Loucy (cell line): ENCODE measurements around the gene SATB2.

Experiments used
- H2AFZ ChIP-seq: fragments of 200-600 bp; sonication (generic); 2 replicates; pipeline ENCODE4 v1.6.0; 2016; ENCODE audit warnings: antibody characterized with exemption, mild to moderate bottlenecking, low read length, moderate library complexity
- H3F3A ChIP-seq: fragments of 200-600 bp; 2 replicates; pipeline ENCODE4 v1.6.0; 2016; ENCODE audit warnings: antibody characterized with exemption, low read depth, mild to moderate bottlenecking
- H3K27me3 ChIP-seq: fragments of 200-600 bp; sonication (generic); 2 replicates; pipeline ENCODE4 v1.6.1; 2014; ENCODE audit warnings: low read length, mild to moderate bottlenecking; ENCODE audit not compliant: insufficient read depth, poor library complexity, severe bottlenecking
- H3K36me3 ChIP-seq: fragments of 200-600 bp; sonication (generic); 2 replicates; pipeline ENCODE4 v1.6.1; 2016; ENCODE audit warnings: low read length; ENCODE audit not compliant: insufficient read depth
- H3K4me1 ChIP-seq: fragments of 200-600 bp; sonication (generic); 2 replicates; pipeline ENCODE4 v1.5.1; 2014; ENCODE audit warnings: low read length, mild to moderate bottlenecking; ENCODE audit not compliant: insufficient read depth, poor library complexity, severe bottlenecking
- H3K4me2 ChIP-seq: fragments of 200-600 bp; sonication (generic); 2 replicates; pipeline ENCODE4 v1.6.0; 2014; ENCODE audit warnings: antibody characterized with exemption, low read length, low read depth, mild to moderate bottlenecking; ENCODE audit not compliant: poor library complexity, severe bottlenecking
- H3K4me3 ChIP-seq: fragments of 200-600 bp; sonication (generic); 2 replicates; pipeline ENCODE4 v1.5.1; 2014; ENCODE audit warnings: low read length, mild to moderate bottlenecking, mixed read lengths; ENCODE audit not compliant: poor library complexity, severe bottlenecking
- H3K79me2 ChIP-seq: fragments of 200-600 bp; sonication (generic); 2 replicates; pipeline ENCODE4 v1.6.1; 2014; ENCODE audit warnings: low read length; ENCODE audit not compliant: insufficient read depth
- H3K9ac ChIP-seq: fragments of 200-600 bp; sonication (generic); 2 replicates; pipeline ENCODE4 v1.6.0; 2014; ENCODE audit warnings: mild to moderate bottlenecking, low read depth, low read length, moderate library complexity; ENCODE audit not compliant: poor library complexity, severe bottlenecking
- H3K9me2 ChIP-seq: fragments of 200-600 bp; sonication (generic); replicated peaks from 2 replicates; pipeline ENCODE4 v1.6.1; 2016; ENCODE audit warnings: low read depth, low read length, mixed read lengths
- H3K9me3 ChIP-seq: fragments of 200-600 bp; sonication (generic); 2 replicates; pipeline ENCODE4 v1.6.1; 2014; ENCODE audit warnings: mild to moderate bottlenecking, antibody characterized with exemption, low read length, low read depth; ENCODE audit not compliant: insufficient read depth
- H4K20me1 ChIP-seq: fragments of 200-600 bp; sonication (generic); 2 replicates; pipeline ENCODE4 v1.6.0; 2014; ENCODE audit warnings: antibody characterized with exemption, low read length, mild to moderate bottlenecking; ENCODE audit not compliant: insufficient read depth, poor library complexity, severe bottlenecking
- EZH2phosphoT487 ChIP-seq: fragments of 200-600 bp; IDR thresholded peaks from 2 replicates; pipeline ENCODE4 v1.6.1; 2018; ENCODE audit warnings: antibody characterized with exemption, mild to moderate bottlenecking, moderate library complexity, borderline replicate concordance
- TF ChIP-seq, protein P1 (sequence below): fragments of 200-600 bp; sonication (generic); conservative IDR thresholded peaks from 2 replicates; pipeline ENCODE4 v1.5.1; 2014; ENCODE audit warnings: mild to moderate bottlenecking, antibody characterized with exemption, low read length

SATB2 gene

DNA sequence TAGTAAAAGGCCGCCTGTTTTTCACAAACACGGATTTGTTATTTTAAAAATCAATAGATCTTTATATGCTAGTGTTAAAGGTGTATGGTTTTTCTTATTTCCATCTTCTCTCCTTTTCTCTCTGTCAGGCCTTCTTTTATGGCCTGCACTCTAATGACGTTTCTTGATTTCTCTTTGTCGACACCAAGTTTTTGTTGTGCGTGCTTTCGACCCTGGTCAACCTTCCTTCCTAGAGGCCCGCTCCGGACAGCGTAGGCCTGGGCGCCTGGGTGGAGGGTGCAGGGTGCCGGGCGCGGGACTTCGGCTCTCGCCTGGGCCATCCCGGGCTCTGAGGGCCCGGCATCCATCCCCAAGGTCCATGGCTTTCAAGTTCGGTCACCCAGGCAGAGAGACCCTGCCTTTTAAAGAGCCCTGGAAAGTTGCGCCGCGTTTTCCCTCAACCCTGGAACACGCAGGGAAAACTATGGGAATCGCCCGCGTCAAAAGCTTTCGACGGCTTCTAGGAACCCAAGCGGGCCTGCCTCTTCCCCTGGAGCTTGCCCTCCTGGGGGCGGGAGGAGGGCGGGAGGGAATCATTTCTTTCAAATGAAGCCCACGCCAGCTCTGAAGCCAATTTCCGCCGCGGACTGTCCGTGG, 4.1 kb upstream of the SATB2 start:
- no peaks in the 10 kb centered on the region for H3K27me3 ChIP-seq
- no peaks in the 10 kb centered on the region for H3K79me2 ChIP-seq
- H3K9me2 ChIP-seq: no peaks in the 10 kb centered on the region
- H3K36me3 ChIP-seq: no peaks in the 10 kb centered on the region
- H4K20me1 ChIP-seq: no peaks in the 10 kb centered on the region
- H3K9me3 ChIP-seq: no peaks in the 10 kb centered on the region
- H3K4me3 ChIP-seq: no peak overlapping the region
- no peak for TF ChIP-seq EZH2phosphoT487
- TF ChIP-seq, protein P1, sequence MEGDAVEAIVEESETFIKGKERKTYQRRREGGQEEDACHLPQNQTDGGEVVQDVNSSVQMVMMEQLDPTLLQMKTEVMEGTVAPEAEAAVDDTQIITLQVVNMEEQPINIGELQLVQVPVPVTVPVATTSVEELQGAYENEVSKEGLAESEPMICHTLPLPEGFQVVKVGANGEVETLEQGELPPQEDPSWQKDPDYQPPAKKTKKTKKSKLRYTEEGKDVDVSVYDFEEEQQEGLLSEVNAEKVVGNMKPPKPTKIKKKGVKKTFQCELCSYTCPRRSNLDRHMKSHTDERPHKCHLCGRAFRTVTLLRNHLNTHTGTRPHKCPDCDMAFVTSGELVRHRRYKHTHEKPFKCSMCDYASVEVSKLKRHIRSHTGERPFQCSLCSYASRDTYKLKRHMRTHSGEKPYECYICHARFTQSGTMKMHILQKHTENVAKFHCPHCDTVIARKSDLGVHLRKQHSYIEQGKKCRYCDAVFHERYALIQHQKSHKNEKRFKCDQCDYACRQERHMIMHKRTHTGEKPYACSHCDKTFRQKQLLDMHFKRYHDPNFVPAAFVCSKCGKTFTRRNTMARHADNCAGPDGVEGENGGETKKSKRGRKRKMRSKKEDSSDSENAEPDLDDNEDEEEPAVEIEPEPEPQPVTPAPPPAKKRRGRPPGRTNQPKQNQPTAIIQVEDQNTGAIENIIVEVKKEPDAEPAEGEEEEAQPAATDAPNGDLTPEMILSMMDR: no peak
- no peaks in the 10 kb centered on the region for H3F3A ChIP-seq
- H3K4me1 ChIP-seq: no peaks in the 10 kb centered on the region
- H2AFZ ChIP-seq: no peak overlapping the region
- H3K4me2 ChIP-seq: no peak overlapping the region
- no peak overlapping the region for H3K9ac ChIP-seq

GRCh38 chr2:199460846-199461710, 3.3 kb upstream of the SATB2 start:
- TF ChIP-seq EZH2phosphoT487: no peak
- TF ChIP-seq, protein P1: no peak
- H3F3A ChIP-seq: no peaks in the 10 kb centered on the region
- H3K4me3 ChIP-seq: no peak overlapping the region
- no peak overlapping the region for H3K9ac ChIP-seq
- H3K9me2 ChIP-seq: no peaks in the 10 kb centered on the region
- no peaks in the 10 kb centered on the region for H3K4me1 ChIP-seq
- no peaks in the 10 kb centered on the region for H3K27me3 ChIP-seq
- H3K9me3 ChIP-seq: no peaks in the 10 kb centered on the region
- H3K79me2 ChIP-seq: no peaks in the 10 kb centered on the region
- H4K20me1 ChIP-seq: no peaks in the 10 kb centered on the region
- H3K4me2 ChIP-seq: no peak overlapping the region
- no peak overlapping the region for H2AFZ ChIP-seq
- no peaks in the 10 kb centered on the region for H3K36me3 ChIP-seq

DNA sequence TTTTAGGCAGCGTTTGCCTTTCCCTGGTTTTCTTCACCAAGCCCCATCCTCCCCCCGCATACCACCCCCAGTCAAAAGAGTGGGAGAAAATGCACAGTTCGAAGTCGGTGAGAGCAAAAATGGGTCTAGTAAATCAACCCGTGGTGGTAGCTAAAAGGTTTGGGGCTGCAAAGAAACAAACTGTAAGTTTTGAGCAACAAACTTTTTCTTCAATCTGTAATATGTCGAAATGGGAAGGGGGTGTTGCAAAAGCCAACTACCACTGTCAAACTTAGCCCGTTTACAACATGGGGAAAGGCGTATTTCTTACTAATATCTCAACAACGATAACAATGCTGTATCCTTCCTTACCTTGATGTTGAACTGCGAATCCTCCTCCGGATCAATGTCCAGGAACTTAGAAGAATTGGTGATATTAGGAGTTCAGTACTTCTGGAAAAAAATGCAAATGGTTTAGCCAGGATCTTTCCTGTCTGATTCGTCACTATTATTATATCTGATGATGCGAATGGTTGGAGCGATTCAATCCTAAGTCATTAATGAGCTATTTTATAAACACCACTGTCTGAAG, 2.4 kb upstream of the SATB2 start:
- no peak for TF ChIP-seq EZH2phosphoT487
- TF ChIP-seq, protein P1: no peak
- Histone ChIP-seq H2AFZ (no peak overlapping the region), H3K9me2 (no peaks in the 10 kb centered on the region), H3K9ac (no peak overlapping the region), H3K4me3 (no peak overlapping the region), H3K27me3 (no peaks in the 10 kb centered on the region), H3F3A (no peaks in the 10 kb centered on the region), H3K36me3 (no peaks in the 10 kb centered on the region), H3K4me2 (no peak overlapping the region), H3K9me3 (no peaks in the 10 kb centered on the region), H3K4me1 (no peaks in the 10 kb centered on the region), H4K20me1 (no peaks in the 10 kb centered on the region), H3K79me2 (no peaks in the 10 kb centered on the region)
